ENCODE measurements around the gene EMX1. TPM values are rescaled to one million over a fixed set of nuclear protein-coding genes. Genes with fewer than 3 reads are reported as not detected.

Gene EMX1
- total and polyA plus RNA-seq, 2 of the 13 experiments (the other 11 are each of a cell fraction or from before 2014, with no cell fraction given): 0.62 to 4.9 TPM

- Histone ChIP-seq H3K27ac (ENCODE audit: extremely low read length, insufficient read depth, low read length) (no peak overlapping the region), H3K9ac (ENCODE audit: insufficient read depth, low read depth, low read length) (no peak overlapping the region), H3K4me3 (replicated peaks in 1 of 3; ENCODE audit: insufficient read depth in 1 of 3, low read depth in 2 of 3, low read length in 3 of 3) (no peak overlapping the region), H3K36me3 (replicated peaks in 1 of 2; ENCODE audit: control insufficient read depth in 1 of 2, insufficient read depth in 2 of 2, low read length in 2 of 2) (peaks cover 9 to 19% of the 10 kb centered on the region in 2 experiments), H3K27me3 (ENCODE audit: control insufficient read depth in 1 of 2, insufficient read depth in 2 of 2, low read length in 2 of 2) (peaks cover 12 to 48% of the 10 kb centered on the region in 2 experiments), H4K20me1 (ENCODE audit: insufficient read depth, low read length) (peaks cover 13% of the 10 kb centered on the region), H3K4me2 (ENCODE audit: low read depth, low read length) (no peak overlapping the region), H2AFZ (ENCODE audit: low read length) (no peak overlapping the region), H3K79me2 (ENCODE audit: insufficient read depth, low read length) (peaks cover 3% of the 10 kb centered on the region), H3K9me3 (ENCODE audit: low read length) (no peaks in the 10 kb centered on the region), H3K4me1 (ENCODE audit: insufficient read depth, low read length) (peaks cover 31% of the 10 kb centered on the region)
- no peak for DNase-seq (ENCODE audit: low spot score)
- no peak for ATAC-seq
- intact Hi-C loops (cut with micrococcal nuclease; ENCODE audit: unreplicated experiment): no loop called here
- FAIRE-seq: no peak
- ChIA-PET POLR2A (interaction anchor here (1.4 kb wide), 1 partner anchor 23 kb away, joined by 6 read pairs; the partner anchor contains the start of gene EMX1), CTCF (ENCODE audit: low intra/inter-chr PET ratio, low total read pairs) (interaction anchor here (3.3 to 5.1 kb wide), 2 partner anchors 40 to 79 kb away, joined by 22 to 67 read pairs; no protein-coding TSS in a partner anchor)
- in situ Hi-C loops (cut with HindIII; ENCODE audit: extremely low pct_ligation_motif_present, low pct_unique_long_range_greater_than_20kb): loop anchor here (5.0 kb wide), 2 partner anchors 43 to 283 kb away; no protein-coding TSS in a partner anchor
- 88% methylated on average over 9 of the region's 9 CpGs for WGBS (ENCODE audit: low lambda C conversion rate)
- BruUV-seq (replicated peaks): no TSS peak
- TF ChIP-seq, protein P1, sequence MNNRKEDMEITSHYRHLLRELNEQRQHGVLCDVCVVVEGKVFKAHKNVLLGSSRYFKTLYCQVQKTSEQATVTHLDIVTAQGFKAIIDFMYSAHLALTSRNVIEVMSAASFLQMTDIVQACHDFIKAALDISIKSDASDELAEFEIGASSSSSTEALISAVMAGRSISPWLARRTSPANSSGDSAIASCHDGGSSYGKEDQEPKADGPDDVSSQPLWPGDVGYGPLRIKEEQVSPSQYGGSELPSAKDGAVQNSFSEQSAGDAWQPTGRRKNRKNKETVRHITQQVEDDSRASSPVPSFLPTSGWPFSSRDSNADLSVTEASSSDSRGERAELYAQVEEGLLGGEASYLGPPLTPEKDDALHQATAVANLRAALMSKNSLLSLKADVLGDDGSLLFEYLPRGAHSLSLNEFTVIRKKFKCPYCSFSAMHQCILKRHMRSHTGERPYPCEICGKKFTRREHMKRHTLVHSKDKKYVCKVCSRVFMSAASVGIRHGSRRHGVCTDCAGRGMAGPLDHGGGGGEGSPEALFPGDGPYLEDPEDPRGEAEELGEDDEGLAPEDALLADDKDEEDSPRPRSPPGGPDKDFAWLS (CRISPR knock-in tag; IDR thresholded peaks at IDR 0.05; ENCODE audit: borderline replicate concordance): no peak
- TF ChIP-seq, protein P2, sequence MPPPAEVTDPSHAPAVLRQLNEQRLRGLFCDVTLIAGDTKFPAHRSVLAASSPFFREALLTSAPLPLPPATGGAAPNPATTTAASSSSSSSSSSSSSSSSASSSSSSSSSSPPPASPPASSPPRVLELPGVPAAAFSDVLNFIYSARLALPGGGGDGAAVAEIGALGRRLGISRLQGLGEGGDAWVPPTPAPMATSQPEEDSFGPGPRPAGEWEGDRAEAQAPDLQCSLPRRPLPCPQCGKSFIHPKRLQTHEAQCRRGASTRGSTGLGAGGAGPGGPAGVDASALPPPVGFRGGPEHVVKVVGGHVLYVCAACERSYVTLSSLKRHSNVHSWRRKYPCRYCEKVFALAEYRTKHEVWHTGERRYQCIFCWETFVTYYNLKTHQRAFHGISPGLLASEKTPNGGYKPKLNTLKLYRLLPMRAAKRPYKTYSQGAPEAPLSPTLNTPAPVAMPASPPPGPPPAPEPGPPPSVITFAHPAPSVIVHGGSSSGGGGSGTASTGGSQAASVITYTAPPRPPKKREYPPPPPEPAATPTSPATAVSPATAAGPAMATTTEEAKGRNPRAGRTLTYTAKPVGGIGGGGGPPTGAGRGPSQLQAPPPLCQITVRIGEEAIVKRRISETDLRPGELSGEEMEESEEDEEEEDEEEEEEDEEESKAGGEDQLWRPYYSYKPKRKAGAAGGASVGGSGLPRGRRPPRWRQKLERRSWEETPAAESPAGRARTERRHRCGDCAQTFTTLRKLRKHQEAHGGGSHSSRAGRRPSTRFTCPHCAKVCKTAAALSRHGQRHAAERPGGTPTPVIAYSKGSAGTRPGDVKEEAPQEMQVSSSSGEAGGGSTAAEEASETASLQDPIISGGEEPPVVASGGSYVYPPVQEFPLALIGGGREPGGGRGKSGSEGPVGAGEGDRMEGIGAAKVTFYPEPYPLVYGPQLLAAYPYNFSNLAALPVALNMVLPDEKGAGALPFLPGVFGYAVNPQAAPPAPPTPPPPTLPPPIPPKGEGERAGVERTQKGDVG (CRISPR knock-in tag; IDR thresholded peaks at IDR 0.05; ENCODE audit: borderline replicate concordance): no peak
- TF ChIP-seq TGIF2 (CRISPR knock-in tag; IDR thresholded peaks at IDR 0.05): no peak
- TF ChIP-seq HES4 (CRISPR knock-in tag; IDR thresholded peaks at IDR 0.05; ENCODE audit: borderline replicate concordance): no peak
- no peak for TF ChIP-seq PLRG1 (conservative IDR thresholded peaks at IDR 0.05)
- no peak for TF ChIP-seq STAT5B (CRISPR knock-in tag; IDR thresholded peaks at IDR 0.05)
- no peak for TF ChIP-seq RFX5 (IDR thresholded peaks at IDR 0.05; ENCODE audit: low read depth, low read length)
- TF ChIP-seq ZNF546 (CRISPR knock-in tag; conservative IDR thresholded peaks at IDR 0.05): no peak
- no peak for TF ChIP-seq ZSCAN12 (CRISPR knock-in tag; IDR thresholded peaks at IDR 0.05)
- TF ChIP-seq E2F2 (CRISPR knock-in tag; IDR thresholded peaks at IDR 0.05; ENCODE audit: borderline replicate concordance): no peak
- no peak for TF ChIP-seq ZNF44 (CRISPR knock-in tag; IDR thresholded peaks at IDR 0.05)
- TF ChIP-seq ZNF75D (CRISPR knock-in tag; IDR thresholded peaks at IDR 0.05; ENCODE audit: borderline replicate concordance): no peak
- no peak for TF ChIP-seq HNF4A (CRISPR knock-in tag; IDR thresholded peaks at IDR 0.05)
- TF ChIP-seq SP4 (CRISPR knock-in tag; IDR thresholded peaks at IDR 0.05): no peak
- TF ChIP-seq ZSCAN5A (CRISPR knock-in tag; IDR thresholded peaks at IDR 0.05; ENCODE audit: borderline replicate concordance): no peak
- TF ChIP-seq, protein P3, sequence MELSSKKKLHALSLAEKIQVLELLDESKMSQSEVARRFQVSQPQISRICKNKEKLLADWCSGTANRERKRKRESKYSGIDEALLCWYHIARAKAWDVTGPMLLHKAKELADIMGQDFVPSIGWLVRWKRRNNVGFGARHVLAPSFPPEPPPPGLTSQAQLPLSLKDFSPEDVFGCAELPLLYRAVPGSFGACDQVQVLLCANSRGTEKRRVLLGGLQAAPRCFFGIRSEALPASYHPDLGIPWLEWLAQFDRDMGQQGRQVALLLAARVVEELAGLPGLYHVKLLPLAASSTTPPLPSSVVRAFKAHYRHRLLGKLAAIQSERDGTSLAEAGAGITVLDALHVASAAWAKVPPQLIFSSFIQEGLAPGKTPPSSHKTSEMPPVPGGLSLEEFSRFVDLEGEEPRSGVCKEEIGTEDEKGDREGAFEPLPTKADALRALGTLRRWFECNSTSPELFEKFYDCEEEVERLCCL (CRISPR knock-in tag; IDR thresholded peaks at IDR 0.05; ENCODE audit: borderline replicate concordance): no peak
- TF ChIP-seq ZNF24 (IDR thresholded peaks at IDR 0.05): no peak
Measured at GRCh38 chr2:72894514-72894913, 22.8 kb upstream of the EMX1 start.

All from HepG2 (cell line).